ENCODE results near the gene LINGO3.

The LINGO3 gene

DNA sequence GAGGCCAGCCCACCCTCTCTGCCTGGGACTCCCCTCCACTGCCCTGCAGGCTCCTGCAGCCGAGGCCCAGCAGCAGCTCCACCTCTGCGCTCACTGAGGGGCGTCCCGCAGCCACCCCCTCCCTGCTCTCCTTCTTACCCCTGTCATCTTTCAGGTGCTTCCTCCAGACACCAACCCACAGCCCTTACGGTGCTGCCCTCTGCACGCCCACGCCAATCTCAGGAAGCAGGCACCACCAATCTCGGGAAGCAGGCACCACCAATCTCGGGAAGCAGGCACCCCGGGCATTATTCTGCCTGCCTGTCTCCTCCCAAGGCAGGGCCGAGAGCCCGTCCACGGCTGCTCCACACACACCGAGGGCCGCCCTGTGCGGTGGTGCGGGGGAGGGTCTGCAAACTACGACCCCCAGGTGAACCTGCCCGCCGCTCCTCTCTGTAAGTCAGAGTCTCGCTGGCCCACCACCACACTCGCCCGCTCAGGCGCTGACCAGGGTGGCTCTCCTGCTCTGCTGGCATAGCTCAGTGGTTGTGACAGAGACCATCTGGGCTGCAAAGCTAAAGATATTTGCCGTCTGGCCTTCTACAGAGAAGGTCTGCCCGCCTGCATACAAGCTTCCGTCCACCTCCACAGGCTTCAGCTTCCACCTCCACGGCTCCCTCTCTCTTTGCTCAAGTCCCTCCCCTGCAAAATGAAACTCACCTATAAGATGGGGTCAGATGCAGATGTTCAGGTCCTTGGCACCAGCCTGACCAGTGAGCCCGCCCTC lies 17.5 kb upstream of the LINGO3 start:
- DNase-seq, result no peak

DNA sequence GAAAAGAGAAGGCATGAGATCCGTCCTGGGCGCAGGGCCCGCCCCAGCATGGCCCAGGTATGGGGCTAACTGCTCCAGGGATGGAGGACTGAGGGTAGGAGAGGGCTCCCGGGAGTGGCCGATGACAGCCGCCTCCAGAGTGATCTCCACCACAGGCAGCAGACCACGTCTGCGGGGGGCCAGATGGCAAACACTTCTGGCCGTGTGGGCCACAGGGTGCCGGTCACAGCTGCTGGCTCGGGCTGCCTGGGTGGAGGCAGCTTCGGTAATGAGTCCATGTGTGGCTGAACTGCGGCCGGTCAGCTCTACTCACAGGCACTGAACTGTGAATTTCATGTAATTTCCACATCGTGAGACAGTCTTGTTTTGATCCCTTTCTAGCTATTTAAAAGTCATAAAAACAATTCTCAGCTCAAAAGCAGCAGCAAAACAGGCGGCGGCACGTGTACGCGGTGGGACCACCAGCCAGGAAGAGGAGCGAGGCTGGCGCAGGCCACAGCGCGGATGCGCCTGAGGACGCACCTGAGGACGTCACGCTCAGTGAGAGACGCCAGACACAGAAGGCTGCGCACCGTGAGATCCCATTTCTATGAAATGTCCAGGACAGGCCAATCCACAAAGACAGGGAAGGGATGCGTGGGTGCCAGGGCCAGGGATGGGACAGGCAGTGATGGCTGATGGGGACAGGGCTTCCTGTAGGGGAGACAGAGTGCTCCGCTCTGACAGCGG lies 16.4 kb upstream of the LINGO3 start:
- no peak for DNase-seq

DNA sequence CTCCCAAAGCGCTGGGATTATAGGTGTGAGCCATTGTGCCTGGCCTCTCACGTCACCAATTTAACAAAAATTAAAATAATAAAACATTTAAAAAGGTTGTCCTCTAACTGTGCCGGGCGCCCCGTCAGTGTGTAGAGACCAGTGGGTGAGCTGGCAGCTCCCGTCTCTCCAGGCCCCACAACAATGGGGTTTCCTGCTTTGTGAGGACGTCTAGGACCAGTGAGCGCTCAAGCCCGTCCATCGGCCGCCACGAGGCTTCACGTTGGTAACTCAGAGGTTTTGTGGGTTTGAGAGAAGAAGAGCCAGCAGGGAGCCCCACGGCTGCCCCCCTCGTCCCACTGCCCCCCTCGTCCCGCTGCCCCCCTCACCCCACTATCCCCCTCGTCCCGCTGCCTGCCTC lies 15.8 kb upstream of the LINGO3 start:
- no peak for DNase-seq

DNA sequence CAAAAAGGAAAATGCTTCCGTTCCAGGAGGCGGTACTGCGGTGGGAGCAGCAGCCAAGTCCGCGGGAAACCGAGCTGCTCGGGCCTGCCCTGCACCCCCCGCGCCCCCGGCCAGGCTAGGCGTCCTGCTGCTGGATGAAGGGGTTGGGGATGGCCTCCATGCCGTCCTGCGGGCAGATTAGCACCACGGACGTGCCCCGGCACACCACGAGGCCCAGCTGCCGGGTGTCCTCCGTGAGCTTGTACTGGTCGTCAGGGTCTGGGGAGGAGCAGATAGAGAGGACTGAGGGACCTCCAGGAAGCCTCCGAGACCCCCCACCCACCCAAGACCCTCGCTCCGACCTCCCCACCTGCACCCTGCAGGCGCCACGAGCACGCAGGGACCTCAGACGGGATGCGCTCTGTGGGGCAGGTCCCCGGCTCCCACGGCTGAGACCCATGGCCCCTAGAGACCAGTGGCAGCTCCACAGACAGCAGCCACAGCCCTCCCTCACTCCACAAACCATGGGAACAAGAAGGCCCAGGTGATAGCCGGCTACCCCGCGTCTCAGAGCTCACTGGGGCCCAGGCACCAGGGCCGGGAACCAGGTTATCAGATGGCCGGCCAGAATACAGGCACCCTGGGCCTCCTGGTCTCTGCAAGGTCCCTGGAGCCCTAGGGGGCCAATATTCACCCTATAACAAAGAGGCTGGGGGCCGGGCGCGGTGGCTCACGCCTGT lies 13.8 kb upstream of the LINGO3 start:
- DNase-seq, result no peak

DNA sequence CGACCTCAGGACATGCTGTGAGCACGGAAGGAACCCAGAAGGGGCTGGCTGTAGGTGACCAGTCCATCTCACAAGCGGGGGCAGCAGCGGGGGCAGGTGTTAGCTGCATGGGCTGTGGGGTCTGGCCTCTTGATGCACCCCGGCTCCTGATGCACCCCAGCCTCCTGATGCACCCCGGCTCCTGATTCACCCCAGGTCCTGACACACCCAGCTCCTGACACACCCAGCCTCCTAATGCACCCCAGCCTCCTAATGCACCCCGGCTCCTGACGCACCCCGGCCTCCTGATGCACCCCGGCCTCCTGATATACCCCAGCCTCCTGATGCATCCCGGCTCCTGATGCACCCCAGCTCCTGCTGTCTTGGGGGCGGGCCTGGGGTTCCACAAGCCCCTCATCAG lies 13.0 kb upstream of the LINGO3 start:
- DNase-seq, result no peak

DNA sequence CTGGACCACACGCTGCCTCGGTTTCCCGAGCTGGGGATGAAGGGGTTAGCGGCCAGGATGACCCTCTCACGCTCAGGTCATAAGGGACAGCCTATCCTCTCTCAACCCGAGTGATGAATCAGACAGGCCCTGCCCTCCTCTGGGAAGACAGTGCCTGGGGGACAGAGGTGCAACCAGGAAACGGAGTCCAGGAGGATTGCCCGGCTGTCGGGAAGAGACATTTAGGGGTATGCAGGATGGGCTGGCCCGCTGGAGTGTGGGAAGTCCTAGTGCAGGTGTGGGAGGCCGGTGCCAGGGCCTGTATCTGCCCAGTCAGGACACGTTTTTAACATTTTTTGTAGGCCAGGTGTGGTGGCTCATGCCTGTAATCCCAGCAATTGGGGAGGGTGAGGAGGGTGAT lies 12.1 kb upstream of the LINGO3 start:
- no peak for DNase-seq

DNA sequence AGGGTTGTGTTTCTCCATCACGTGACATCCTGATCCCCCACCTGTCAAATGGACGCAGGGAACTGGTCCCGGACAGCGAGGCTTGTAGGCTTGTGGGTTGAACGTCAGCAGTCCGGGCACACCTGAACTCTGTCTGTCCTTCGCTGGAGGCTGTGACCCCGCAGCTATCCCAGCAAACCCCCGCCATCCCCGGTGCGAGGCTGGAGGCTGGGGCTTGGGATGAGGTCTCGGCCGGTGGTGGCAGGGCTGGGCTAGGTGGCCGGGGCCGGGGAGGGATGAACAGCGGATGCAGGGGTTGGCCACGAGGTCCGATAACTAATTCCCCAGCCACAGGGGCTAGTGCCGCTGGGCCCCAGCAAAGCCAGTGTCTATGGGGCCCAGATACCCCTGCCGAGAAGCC lies 11.6 kb upstream of the LINGO3 start:
- DNase-seq, result no peak

DNA sequence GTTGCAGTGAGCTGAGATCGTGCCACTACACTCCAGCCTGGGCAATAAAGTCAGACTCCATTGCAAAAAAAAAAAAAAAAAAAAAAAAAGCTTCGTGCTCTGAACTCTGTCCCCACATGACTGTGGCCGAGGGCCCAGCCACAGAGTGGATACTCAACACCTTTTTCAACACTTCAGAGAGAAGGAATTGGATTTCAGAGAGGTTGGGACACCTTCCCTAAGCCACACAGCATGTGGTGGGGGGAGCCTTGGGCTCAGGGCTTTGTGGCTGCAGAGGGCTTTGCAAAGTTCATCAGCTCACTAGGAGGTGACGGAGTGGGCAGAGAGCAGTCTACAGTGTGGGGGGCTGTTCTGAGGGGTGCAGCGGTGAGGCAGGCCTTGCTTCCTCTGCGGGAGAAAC lies 11.0 kb upstream of the LINGO3 start:
- DNase-seq, result no peak

DNA sequence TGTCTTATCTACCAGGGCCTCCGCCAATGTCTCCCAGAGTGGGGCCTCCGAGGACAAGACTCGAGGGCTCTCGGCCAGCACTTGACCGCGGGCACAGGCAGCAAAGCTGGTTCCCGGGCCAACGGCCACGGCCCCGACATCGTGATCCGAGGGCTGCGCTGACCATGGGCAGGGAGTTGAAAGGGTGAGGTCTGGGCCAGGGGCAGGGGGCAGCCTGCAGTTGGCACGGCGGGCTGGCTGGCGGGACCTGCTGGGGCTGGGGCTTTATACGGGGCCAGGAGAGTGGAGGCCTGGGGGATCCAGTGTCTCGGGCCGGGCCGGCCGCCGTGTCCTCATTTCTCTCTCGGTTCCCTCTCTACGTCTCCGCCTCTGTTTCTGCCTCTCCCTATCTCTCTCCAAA lies 9.8 kb upstream of the LINGO3 start:
- DNase-seq, result no peak

DNA sequence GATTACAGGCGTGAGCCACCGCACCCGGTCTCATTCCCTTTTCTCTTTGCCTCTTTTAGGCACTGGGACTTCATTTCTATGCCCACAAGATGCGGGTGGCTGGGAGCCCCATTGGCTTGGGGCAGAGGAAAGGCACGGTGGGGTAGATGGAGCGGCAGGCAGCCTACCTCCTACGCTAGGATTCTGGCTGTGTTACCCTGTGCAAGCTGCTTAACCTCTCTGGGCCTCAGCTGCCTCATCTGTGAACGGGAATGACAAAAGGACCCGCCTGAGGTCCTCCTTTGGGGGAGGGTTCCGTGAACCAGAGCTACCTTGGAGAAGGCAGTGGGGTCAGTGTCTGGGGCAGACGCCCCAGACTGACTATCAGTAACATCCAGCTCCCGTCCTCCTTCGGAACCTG lies 9.3 kb upstream of the LINGO3 start:
- no peak for DNase-seq

DNA sequence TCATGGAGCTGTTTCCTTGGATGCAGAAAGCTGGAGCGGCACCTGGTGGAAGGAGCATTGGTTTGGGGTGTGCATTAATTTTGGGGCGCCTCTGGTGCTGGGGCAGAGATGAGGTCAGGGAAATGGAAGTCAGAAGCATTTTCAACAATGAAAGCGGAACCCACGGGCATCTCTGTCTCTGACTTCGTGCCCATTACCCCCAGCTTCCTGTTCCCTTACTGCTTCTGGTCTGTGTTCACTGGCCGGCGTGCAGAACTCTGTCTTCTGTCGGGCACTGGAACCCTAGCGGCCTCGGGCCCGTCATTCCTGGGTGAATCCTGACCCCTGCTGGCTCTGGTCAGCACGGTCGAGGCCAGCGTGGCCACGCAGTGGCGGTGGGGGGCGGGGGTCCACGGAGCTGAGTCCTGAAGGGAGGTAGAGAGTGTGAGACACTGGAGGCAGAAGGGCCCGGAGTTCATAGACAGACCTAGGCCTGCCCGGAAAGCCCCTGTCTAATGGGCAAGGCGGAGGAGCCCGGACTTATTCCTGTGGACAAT lies 7.9 kb upstream of the LINGO3 start:
- DNase-seq, result no peak

DNA sequence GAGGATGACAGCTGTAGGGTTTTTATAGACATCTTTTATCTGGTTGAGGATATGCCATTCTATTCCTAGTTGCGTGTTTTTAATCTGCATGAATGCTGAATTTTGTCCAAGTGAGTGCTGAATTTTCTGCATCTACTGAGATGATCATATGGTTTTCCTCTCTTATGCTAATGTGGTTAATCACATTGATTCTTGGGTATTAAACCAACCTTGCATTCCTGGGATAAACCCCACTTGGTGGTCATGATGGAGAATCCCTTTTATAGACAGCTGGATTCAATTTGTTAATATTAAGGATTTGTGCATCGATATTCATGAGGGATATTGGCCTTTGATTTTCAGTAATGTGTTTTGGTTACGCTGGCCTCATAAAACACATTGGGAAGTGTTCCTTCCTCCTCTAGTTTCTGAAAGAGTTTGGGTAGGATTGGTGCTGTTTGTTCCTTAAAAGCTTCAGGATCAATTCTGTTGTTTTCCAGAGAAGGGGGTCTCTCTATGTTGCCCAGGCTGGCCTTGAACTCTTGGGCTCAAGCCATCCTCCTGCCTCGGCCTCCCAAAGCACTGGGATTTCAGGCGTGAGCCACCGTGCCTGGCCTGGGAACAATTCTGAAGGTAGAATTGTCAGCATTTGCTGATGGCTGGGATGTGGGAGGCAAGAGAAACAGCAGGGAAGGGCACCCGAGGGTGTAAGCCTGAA lies 7.3 kb upstream of the LINGO3 start:
- no peak for DNase-seq

DNA sequence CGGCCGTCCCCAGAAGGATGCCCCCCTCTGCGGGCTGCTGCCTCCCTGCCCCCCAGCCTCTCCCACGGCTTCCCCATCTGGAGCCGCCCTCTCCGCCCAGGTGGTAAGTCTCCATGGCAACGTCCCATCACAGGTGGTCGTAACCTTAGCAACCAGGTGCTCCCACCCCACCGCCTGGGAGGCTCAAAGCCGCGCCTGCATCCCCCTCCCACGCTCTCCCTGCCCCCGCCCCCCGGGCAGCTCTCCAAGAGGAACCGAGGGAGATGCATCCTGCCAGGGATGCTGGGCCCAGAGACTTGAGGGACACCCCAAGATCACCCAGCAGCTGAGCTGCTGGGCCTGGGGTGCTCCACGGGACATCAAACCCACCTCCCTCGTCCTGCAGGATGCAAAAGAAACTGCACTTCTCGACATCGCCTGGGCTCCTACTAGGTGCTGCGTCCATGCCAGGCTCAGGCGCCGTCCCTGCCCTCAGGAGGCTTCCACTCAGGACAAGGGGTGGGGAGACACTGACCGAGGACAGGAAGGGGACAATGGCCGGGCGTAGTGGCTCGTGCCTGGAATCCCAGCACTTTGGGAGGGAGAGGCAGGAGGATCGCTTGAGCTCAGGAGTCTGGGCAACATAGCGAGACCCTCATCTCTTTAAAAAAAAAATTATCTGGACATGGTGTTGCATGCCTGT lies 5.0 kb upstream of the LINGO3 start:
- no peak for DNase-seq

DNA sequence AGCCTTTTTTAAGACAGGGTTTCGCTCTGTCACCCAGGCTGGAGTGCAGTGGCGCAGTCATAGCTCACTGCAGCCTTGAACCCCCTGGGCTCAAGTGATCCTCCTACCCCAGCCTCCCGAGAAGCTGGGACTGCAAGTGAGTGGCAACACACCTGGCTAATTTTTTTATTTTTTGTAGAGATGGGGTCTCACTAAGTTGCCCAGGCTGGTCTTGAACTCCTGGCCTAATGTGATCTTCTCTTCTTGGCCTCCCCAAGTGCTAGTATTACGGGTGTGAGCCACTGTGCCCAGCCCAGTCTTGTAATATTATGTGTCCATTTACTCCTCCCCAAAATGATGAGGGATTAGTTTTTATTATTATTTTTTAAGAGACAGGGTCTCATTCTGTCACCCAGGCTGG lies 3.1 kb upstream of the LINGO3 start:
- DNase-seq, result no peak

DNA sequence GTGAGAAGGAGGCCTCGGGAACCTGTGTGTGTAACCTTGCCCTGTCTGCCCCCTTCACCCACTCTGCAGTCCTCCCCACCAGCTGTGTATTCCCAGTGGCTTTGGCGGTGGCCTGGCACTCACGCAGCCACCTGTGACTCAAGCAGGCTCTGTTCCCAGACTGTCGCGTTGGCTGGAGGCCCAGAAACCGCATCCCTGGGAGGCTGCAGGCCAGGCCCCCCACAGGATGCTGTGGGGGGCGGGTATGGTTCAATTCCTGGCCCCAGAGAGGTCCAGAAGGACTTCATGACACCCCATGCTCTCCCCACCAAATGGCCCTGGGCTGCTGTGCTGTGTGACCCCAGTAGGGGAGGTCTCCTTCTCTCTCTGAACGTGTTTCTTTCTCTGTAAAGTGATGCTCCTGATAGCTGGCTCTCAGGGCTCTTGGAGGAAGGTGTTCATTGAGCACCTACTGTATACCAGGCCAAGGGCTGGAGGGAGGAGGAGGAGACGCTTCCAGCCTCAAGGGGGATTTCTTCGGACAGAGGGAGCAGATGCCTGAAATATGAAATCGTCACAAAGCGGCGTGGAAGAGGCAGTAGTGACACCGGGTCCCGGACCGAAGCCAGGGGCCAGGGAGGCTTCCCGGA lies 1.9 kb upstream of the LINGO3 start:
- DNase-seq, result peak; percentile 31

DNA sequence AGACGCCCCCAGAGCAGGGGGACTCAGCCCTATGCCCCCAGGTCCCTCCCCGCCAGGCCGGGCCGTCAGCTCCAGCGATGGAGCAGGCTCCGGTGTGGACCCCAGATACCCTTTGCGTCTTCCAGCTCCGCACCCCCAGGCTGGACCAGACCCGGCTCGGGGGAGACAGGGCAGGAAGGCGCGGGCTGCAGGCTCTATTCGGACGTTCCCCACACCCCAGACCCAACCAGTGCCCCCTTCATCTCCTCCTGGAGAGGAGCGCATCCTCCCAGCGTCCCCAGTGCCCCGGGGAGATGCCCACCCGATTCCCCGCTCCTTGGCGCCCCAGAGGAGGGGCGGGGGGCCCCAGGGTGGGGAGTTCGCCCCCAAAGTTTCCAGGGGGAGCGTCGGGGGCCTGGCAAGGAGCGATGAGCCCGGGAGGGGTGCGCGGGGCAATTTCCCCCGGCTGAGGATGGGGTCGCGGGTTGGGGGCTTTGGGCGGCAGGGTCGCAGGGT lies 389 bp downstream of the LINGO3 start:
- DNase-seq, result no peak

DNA sequence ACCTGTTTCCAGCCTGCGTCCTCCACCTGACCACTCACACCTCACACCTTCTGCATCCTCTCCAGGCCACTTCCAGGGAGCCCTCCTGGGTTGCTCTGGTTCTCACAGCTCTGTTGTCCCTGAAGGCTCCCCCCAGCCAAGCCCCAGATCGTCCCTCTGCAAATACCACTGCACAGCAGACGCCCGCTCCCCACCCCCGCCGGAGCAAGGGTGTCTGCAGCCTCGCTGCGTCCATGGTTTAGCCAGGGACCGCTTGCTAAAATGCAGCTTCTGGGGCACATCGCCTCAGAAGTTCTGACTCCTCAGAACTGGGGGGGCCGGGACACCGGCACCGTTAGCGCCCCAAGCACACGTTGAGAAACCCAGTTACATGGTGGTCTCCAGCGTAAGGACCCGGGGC lies 983 bp downstream of the LINGO3 start:
- no peak for DNase-seq

DNA sequence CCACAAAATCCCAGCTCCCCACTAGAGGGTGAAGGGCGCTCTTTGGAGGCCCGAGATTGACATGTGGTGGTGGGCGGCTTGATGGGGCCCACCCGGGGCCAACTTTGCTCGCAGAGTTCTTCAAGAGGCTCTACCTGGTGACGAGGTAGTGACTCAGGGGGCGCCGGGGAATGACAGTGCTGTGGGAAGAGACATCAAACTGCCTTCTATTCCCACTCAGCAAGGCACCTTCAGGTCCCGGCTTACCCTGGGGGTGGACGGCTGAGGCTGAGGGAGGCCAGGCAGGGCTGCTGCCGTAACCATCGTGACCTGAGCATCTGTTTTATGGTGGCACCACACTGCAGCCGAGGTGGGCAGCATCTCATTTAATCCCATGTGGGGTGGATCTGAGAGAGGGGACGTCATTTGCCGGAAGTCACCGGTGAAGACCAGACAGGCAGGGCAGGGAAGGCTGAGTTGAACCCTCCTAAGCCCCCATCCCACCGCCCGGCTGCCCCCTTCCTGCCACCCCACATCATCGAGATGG lies 1.6 kb downstream of the LINGO3 start:
- no peak for DNase-seq

DNA sequence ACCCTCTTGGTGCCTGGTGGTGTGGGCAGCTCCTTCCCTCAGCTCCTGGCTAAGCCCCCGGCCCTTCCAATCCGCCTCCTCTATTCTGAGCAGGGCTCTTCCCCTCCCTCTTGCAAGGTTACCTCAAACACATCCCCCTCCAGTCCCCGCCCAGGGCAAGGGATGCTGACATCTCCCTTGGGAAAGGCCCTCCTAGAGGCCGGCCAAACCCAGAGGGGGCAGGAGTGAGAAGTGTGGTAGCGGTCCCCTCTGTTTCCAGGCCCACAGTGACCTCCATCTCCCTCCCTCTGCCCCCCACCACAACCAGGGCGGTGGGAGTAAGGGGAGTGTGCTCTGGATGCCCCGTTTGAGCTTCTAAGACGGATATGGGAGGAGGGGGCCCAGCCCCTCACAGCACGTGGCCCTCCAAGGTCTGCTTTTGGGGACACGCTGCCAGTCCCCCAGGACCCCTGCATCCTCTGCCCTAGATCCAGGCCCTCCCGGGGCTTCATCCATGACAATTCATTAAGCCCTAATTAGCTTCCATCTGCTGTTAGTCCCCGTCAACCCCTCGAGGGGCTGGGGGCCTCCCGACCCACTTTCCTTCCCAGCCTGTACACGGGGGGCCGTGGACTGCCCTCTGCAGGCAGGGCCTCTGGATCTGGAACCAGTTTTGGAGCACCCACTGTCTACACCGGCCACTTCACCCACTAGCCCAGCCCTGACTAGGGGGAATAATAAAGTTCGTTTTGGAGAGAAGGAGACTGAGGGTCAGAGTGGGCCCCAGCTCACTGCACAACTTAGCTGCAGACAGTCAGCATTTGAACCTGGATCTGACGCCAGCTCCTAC lies 2.3 kb downstream of the LINGO3 start:
- DNase-seq, result no peak

DNA sequence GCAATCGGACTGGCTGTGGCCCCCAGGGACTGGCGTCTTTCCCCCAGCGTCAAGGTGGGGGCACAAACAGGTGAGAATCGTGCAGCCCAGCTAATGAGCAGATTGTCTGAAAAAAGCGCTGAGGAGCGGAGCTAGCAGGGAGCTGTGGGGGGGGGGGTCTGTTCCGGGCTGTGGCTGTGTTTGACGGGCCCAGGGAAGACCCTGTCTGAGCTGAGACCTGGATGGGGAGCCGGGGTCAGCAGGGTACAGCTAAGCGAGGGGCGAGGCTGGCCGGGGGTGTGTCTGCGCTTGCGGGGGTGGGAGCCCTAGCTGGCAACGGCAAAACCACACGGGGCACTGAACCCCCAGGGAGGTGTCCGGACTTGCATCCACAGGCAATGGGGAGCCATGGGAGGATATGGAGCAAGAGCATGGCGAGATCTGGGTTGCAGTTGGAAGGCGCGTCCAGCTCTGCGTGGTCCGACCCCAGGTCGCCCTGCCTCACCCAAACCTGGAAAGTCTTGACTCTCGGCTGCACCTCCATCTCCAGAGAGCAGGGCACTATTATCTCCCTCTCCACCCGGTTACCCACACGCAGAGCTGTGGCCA lies 4.6 kb downstream of the LINGO3 start:
- no peak for DNase-seq

Data from T1000 (cell line).